IMR-90 (cell line): ENCODE measurements around the gene KLKB1. TPM values are rescaled to one million over a fixed set of nuclear protein-coding genes. Genes with fewer than 3 reads are reported as not detected.

Source experiments
- ATAC-seq: fragments of 200-7000 bp; cut with Tn5 transposase; 2 replicates; pipeline ENCODE4 v1.9.1; 2020; ENCODE audit warnings: low read depth, mild to moderate bottlenecking, moderate library complexity
- BruUV-seq: library from RNA; stranded (reverse); fragments of 400-500 nt; replicated peaks from 2 replicates; lab custom pipeline; 2021; lab: Mats Ljungman, UMichigan
- CTCF ChIA-PET: fragments of 300-600 bp; formaldehyde crosslinking; extraction: SDS; loops from one replicate; lab custom pipeline; 2021; ENCODE audit warnings: antibody characterized with exemption; lab: Yijun Ruan, JAX
- POLR2A ChIA-PET: fragments of 300-600 bp; sonication (Branson Sonifier 250); formaldehyde crosslinking; loops from one replicate; lab custom pipeline; 2022; ENCODE audit warnings: antibody characterized with exemption; ENCODE audit not compliant: unreplicated experiment; lab: Charles Lee
- DNase-seq: peaks from one replicate; pipeline ENCODE4 v3.0.0; 2013
- H2AFZ ChIP-seq: replicated peaks from 2 replicates; pipeline ENCODE3; 2013; ENCODE audit warnings: low read length, mild to moderate bottlenecking; ENCODE audit not compliant: poor library complexity
- H2AK5ac ChIP-seq: 2 replicates; pipeline ENCODE4 v1.6.1; 2013; ENCODE audit warnings: low read depth, low read length, inconsistent platforms
- H2AK9ac ChIP-seq: replicated peaks from 2 replicates; pipeline ENCODE3; 2013; ENCODE audit warnings: mild to moderate bottlenecking, low read depth, low read length, moderate library complexity; ENCODE audit not compliant: poor library complexity
- H2BK120ac ChIP-seq: 2 replicates; pipeline ENCODE4 v1.6.1; 2013; ENCODE audit warnings: low read depth, low read length, inconsistent platforms
- H2BK15ac ChIP-seq: 3 replicates; pipeline ENCODE4 v1.6.1; 2013; ENCODE audit warnings: low read depth, low read length, inconsistent platforms
- H2BK20ac ChIP-seq: 2 replicates; pipeline ENCODE4 v1.6.1; 2013; ENCODE audit warnings: low read depth, mild to moderate bottlenecking, inconsistent platforms, low read length, moderate library complexity
- H2BK5ac ChIP-seq: 2 replicates; pipeline ENCODE4 v1.6.1; 2013; ENCODE audit warnings: mild to moderate bottlenecking, low read depth, low read length, inconsistent platforms; ENCODE audit not compliant: poor library complexity, severe bottlenecking
- H3K14ac ChIP-seq: replicated peaks from 2 replicates; pipeline ENCODE4 v1.6.1; 2013; ENCODE audit warnings: low read depth, low read length, inconsistent platforms
- H3K18ac ChIP-seq: 2 replicates; pipeline ENCODE4 v1.6.1; 2013; ENCODE audit warnings: low read depth, low read length, control low read depth
- H3K23ac ChIP-seq: 2 replicates; pipeline ENCODE4 v1.6.1; 2013; ENCODE audit warnings: low read depth, low read length, inconsistent platforms
- H3K27ac ChIP-seq: 2 replicates; pipeline ENCODE4 v1.5.1; 2013; ENCODE audit warnings: mild to moderate bottlenecking, control low read depth, low read length; ENCODE audit not compliant: insufficient read depth
- H3K27me3 ChIP-seq: 2 replicates; pipeline ENCODE4 v1.6.1; 2013; ENCODE audit warnings: low read length; ENCODE audit not compliant: control insufficient read depth, insufficient read depth
- H3K36me3 ChIP-seq: 2 replicates; pipeline ENCODE4 v1.6.1; 2013; ENCODE audit warnings: low read length, mixed read lengths; ENCODE audit not compliant: control insufficient read depth, insufficient read depth
- H3K4ac ChIP-seq: 2 replicates; pipeline ENCODE4 v1.6.1; 2013; ENCODE audit warnings: low read depth, low read length, inconsistent platforms
- H3K4me1 ChIP-seq: 2 replicates; pipeline ENCODE4 v1.6.1; 2013; ENCODE audit warnings: low read length, mixed read lengths; ENCODE audit not compliant: control insufficient read depth, insufficient read depth
- H3K4me2 ChIP-seq: 2 replicates; pipeline ENCODE4 v1.6.1; 2013; ENCODE audit warnings: low read depth, mild to moderate bottlenecking, control low read depth, low read length, moderate library complexity
- H3K4me3 ChIP-seq: 2 replicates; pipeline ENCODE4 v1.5.1; 2013; ENCODE audit warnings: low read depth, mild to moderate bottlenecking, control low read depth, low read length, moderate library complexity; ENCODE audit not compliant: insufficient read depth
- H3K56ac ChIP-seq: 2 replicates; pipeline ENCODE4 v1.6.1; 2013; ENCODE audit warnings: low read length, inconsistent platforms; ENCODE audit not compliant: insufficient read depth; ENCODE audit errors: extremely low read depth
- H3K79me1 ChIP-seq, 2 experiments: 2 replicates each; pipeline ENCODE4 v1.6.1; 2013; ENCODE audit warnings: low read length in 2 of 2, inconsistent platforms in 1 of 2, low read depth in 1 of 2
- H3K9ac ChIP-seq: 2 replicates; pipeline ENCODE4 v1.6.1; 2013; ENCODE audit warnings: low read depth, low read length, control low read depth
- H3K9me1 ChIP-seq: 2 replicates; pipeline ENCODE4 v1.6.1; 2013; ENCODE audit warnings: low read length, inconsistent platforms; ENCODE audit not compliant: insufficient read depth
- H3K9me3 ChIP-seq: 2 replicates; pipeline ENCODE4 v1.6.1; 2013; ENCODE audit warnings: low read length; ENCODE audit not compliant: control insufficient read depth, insufficient read depth
- H4K20me1 ChIP-seq: 2 replicates; pipeline ENCODE4 v1.6.1; 2013; ENCODE audit warnings: low read length, inconsistent platforms; ENCODE audit not compliant: insufficient read depth
- H4K5ac ChIP-seq: 2 replicates; pipeline ENCODE4 v1.6.1; 2013; ENCODE audit warnings: mild to moderate bottlenecking, low read depth, low read length, control low read depth
- H4K8ac ChIP-seq, 2 experiments: 2 replicates each; pipeline ENCODE4 v1.6.1; 2013; ENCODE audit warnings: low read depth in 2 of 2, low read length in 2 of 2, control low read depth in 1 of 2, inconsistent platforms in 1 of 2
- H4K91ac ChIP-seq: 2 replicates; pipeline ENCODE4 v1.6.1; 2013; ENCODE audit warnings: low read depth, low read length, inconsistent platforms; ENCODE audit not compliant: insufficient read depth
- BHLHE40 ChIP-seq: fragments of 150-350 bp; IDR thresholded peaks from 2 replicates; pipeline ENCODE4 v1.6.1; 2016; ENCODE audit warnings: mild to moderate bottlenecking, low read depth, low read length
- CHD1 ChIP-seq: IDR thresholded peaks from 2 replicates; pipeline ENCODE4 v1.6.1; 2012; ENCODE audit warnings: low read depth, low read length, improper control_type of control experiment
- FOS ChIP-seq: fragments of 150-350 bp; IDR thresholded peaks from 2 replicates; pipeline ENCODE4 v1.6.1; 2016; ENCODE audit warnings: low read depth, low read length
- MAFK ChIP-seq: IDR thresholded peaks from 2 replicates; pipeline ENCODE4 v1.6.1; 2012; ENCODE audit warnings: low read depth, low read length, improper control_type of control experiment
- MXI1 ChIP-seq: IDR thresholded peaks from 2 replicates; pipeline ENCODE4 v1.6.1; 2012; ENCODE audit warnings: low read depth, mild to moderate bottlenecking, low read length, moderate library complexity, borderline replicate concordance
- POLR2A ChIP-seq: IDR thresholded peaks from 2 replicates; pipeline ENCODE4 v1.6.1; 2012; ENCODE audit warnings: mild to moderate bottlenecking, low read depth, low read length
- RAD21 ChIP-seq: IDR thresholded peaks from 2 replicates; pipeline ENCODE4 v1.6.1; 2012; ENCODE audit warnings: low read length, improper control_type of control experiment
- RCOR1 ChIP-seq: IDR thresholded peaks from 2 replicates; pipeline ENCODE4 v1.6.1; 2012; ENCODE audit warnings: mild to moderate bottlenecking, low read length, improper control_type of control experiment; ENCODE audit not compliant: insufficient replicate concordance
- RFX5 ChIP-seq: IDR thresholded peaks from 2 replicates; pipeline ENCODE4 v1.8.0; 2012; ENCODE audit warnings: low read depth, mild to moderate bottlenecking, low read length, moderate library complexity
- SMC3 ChIP-seq: fragments of 150-350 bp; IDR thresholded peaks from 2 replicates; pipeline ENCODE4 v1.6.1; 2016; ENCODE audit warnings: low read depth, mild to moderate bottlenecking, antibody characterized with exemption, low read length, moderate library complexity
- whole genome bisulfite sequencing, 2 experiments: methylation state at CpG; one replicate each; pipeline versions ENCODE4 v1.1.5 to v1.1.7; 2013; ENCODE audit warnings: missing lambda C conversion rate in 2 of 2; ENCODE audit not compliant: insufficient read length in 1 of 2; ENCODE audit errors: extremely low coverage in 2 of 2; 5-methylcytosine and 5-hydroxymethylcytosine counted together
- dilution Hi-C: fragments of 300-500 bp; cut with HindIII; formaldehyde crosslinking; loops from one replicate; pipeline ENCODE4 v1.14.3; 2018; ENCODE audit warnings: low sequenced_read_pairs; ENCODE audit not compliant: unreplicated experiment
- in situ Hi-C: fragments of 300-500 bp; cut with MboI; formaldehyde crosslinking; loops from 3 replicates; pipeline ENCODE4 v1.14.3; 2019; ENCODE audit warnings: low sequenced_read_pairs, inconsistent platforms, mixed read lengths
- intact Hi-C: fragments of 100-400 bp; cut with micrococcal nuclease; formaldehyde crosslinking; loops from 2 replicates; pipeline ENCODE4 v1.10.0; 2022
- polyA plus RNA-seq, 3 experiments: library from polyadenylated mRNA; depleted of rRNA; stranded (reverse); fragments of >200 nt; gene quantifications; 2 replicates each; pipeline ENCODE4 v1.2.3, GENCODE V29; 2012; ENCODE audit warnings: low replicate concordance in 1 of 3
- total RNA-seq: library from RNA; depleted of rRNA; stranded (reverse); fragments of >200 nt; gene quantifications from 2 replicates; pipeline ENCODE4 v1.2.3, GENCODE V29; 2012
- TF ChIP-seq, protein P1 (sequence below): fragments of 150-350 bp; IDR thresholded peaks from 2 replicates; pipeline ENCODE4 v1.6.1; 2017; ENCODE audit warnings: mild to moderate bottlenecking, antibody characterized with exemption, low read length, low read depth
- TF ChIP-seq, protein P2 (sequence below): fragments of 150-350 bp; IDR thresholded peaks from 2 replicates; pipeline ENCODE4 v1.6.1; 2016; ENCODE audit warnings: low read depth, mild to moderate bottlenecking, low read length, moderate library complexity, borderline replicate concordance

The KLKB1 gene
- total and polyA plus RNA-seq, 2 of the 4 experiments (the other 2 are of a cell fraction): 0.03 TPM; not detected in 1

DNA sequence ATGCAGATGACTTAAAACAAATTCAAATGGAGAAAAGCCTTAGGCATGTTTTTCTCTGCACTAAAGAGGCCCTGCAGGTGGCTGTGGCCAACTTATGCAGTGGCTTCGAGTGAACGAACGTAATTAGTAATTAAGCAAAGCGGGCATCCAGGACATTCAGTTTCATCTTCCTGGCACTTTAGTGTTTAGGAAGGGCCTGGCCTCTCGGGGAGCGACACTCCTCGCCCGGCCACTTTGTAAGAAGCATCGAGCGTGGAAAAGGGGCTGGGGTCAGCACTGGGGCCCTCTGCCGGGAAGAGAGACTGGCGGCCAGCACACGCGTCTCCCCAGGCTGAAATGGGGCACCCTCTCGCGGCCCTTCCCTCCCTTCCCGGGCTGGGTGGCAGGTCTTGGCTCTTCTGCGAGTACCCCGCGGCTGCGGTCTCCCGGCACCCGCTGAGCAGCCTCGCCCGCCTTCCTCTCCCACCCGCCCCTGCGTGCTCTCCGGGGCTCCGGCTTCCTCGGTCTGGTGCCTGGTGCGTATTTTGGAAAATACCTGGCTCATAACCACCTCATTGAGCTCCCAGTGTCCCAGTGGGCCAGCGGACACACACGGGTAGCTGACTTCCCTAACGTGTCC is 36.6 kb upstream of the KLKB1 start (continued):
- no peak for TF ChIP-seq RFX5
- no peak for TF ChIP-seq MXI1

DNA sequence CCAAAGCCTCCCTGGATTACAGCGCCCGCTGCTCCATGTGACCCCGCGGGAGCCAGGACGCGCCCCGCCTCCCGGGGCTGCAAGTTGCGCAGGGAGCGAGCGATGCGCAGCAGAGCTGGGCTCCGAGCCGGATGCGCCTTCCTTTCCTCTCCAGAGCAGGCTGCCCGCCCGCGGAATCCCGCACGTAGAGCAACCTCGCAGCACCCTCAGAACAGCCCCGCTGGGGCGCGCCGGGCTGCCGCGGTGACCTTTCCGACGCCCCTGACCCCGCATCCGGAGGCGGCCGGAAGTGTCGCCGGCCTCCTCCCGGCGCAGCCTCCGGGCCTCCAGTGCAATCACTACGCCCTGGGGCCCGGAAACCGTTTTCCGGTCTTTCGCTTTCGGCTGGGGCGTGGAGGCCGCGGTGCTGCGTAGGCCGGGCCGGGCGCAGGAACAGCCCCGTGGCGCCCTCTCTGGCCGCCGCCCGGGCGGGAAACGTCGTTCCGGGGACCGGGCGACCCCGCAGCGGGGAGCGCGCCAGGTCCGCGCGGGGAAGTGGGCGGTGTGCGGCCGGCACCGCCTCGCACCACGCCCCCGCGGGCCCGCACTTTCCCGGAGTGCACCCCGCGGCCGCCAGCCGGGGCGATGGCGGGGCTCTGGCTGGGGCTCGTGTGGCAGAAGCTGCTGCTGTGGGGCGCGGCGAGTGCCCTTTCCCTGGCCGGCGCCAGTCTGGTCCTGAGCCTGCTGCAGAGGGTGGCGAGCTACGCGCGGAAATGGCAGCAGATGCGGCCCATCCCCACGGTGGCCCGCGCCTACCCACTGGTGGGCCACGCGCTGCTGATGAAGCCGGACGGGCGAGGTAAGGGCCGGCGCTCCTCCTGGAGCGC is 35.9 kb upstream of the KLKB1 start, which contains the start of gene CYP4V2:
Gene CYP4V2 (plus strand): TSS at position 368 of the 866 bp plus-strand sequence. CDS start 257 bp downstream, at position 625.
- peak; percentile 72 for DNase-seq
- intact Hi-C loops: loop anchor here (1.0 to 10.0 kb wide), 3 partner anchors 12 to 283 kb away; partner anchors contain the start of gene TLR3
- POLR2A ChIA-PET: interaction anchor here (0.6 kb wide), 1 partner anchor 464 kb away, joined by 6 read pairs; no protein-coding TSS in a partner anchor
- no peak for TF ChIP-seq MXI1
- no peak for TF ChIP-seq RCOR1
- TF ChIP-seq FOS: no peak
- TF ChIP-seq, protein P1, sequence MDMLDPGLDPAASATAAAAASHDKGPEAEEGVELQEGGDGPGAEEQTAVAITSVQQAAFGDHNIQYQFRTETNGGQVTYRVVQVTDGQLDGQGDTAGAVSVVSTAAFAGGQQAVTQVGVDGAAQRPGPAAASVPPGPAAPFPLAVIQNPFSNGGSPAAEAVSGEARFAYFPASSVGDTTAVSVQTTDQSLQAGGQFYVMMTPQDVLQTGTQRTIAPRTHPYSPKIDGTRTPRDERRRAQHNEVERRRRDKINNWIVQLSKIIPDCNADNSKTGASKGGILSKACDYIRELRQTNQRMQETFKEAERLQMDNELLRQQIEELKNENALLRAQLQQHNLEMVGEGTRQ: peak; percentile 55; the same call in 1 of the 2 replicates
- TF ChIP-seq BHLHE40: no peak
- no peak for TF ChIP-seq RFX5
- TF ChIP-seq POLR2A: no peak
- 0 out of 2 replicates have a peak, but pooled peaks have one; percentile 5 for TF ChIP-seq RAD21
- TF ChIP-seq, protein P2, sequence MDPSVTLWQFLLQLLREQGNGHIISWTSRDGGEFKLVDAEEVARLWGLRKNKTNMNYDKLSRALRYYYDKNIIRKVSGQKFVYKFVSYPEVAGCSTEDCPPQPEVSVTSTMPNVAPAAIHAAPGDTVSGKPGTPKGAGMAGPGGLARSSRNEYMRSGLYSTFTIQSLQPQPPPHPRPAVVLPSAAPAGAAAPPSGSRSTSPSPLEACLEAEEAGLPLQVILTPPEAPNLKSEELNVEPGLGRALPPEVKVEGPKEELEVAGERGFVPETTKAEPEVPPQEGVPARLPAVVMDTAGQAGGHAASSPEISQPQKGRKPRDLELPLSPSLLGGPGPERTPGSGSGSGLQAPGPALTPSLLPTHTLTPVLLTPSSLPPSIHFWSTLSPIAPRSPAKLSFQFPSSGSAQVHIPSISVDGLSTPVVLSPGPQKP: no peak
- TF ChIP-seq MAFK: no peak
- no peak for TF ChIP-seq SMC3
- TF ChIP-seq CHD1: no peak

More for the DNA sequence above, 35.9 kb upstream of the KLKB1 start, which contains the start of gene CYP4V2:
- H2AFZ ChIP-seq: peak within 1 kb of the TSS; percentile 95
- peak within 1 kb of the TSS; percentile 30; the same call in 1 of the 2 replicates for H3K18ac ChIP-seq
- peak within 1 kb of the TSS; percentile 85 for H3K23ac ChIP-seq
- H3K4ac ChIP-seq: peak within 1 kb of the TSS; percentile 76
- no peaks in the 10 kb centered on the region; the same call in 1 of the 2 replicates for H3K4me1 ChIP-seq
- H4K8ac ChIP-seq: peak within 1 kb of the TSS; percentile 58 to 83
- H3K14ac ChIP-seq: peak within 1 kb of the TSS; percentile 4
- peak within 1 kb of the TSS; percentile 66 for H2AK9ac ChIP-seq
- no peak within 1 kb of the TSS; the same call in 1 of the 2 replicates for H4K91ac ChIP-seq
- peak within 1 kb of the TSS; percentile 75 for H3K4me3 ChIP-seq
- H3K9me1 ChIP-seq: peaks cover 6% of the 10 kb centered on the region; the same call in 1 of the 2 replicates
- peak; percentile 84 for ATAC-seq
- CTCF ChIA-PET: interaction anchor here (1.0 to 1.1 kb wide), 2 partner anchors 10 to 12 kb away, joined by 3 to 5 read pairs; no protein-coding TSS in a partner anchor
- H3K36me3 ChIP-seq: no peaks in the 10 kb centered on the region; the same call in 1 of the 2 replicates
- H3K79me1 ChIP-seq: peaks cover 0 to 5% of the 10 kb centered on the region in 2 experiments; a peak in 2 of 4 replicates
- no peak within 1 kb of the TSS for H2AK5ac ChIP-seq
- peak within 1 kb of the TSS; percentile 29; the same call in 1 of the 2 replicates for H3K56ac ChIP-seq
- peak within 1 kb of the TSS; percentile 62 for H4K5ac ChIP-seq
- H2BK20ac ChIP-seq: no peak within 1 kb of the TSS
- H3K27me3 ChIP-seq: no peaks in the 10 kb centered on the region; the same call in 1 of the 2 replicates
- no peaks in the 10 kb centered on the region for H4K20me1 ChIP-seq
- BruUV-seq: no TSS peak
- H3K27ac ChIP-seq: peak within 1 kb of the TSS; percentile 80
- peak within 1 kb of the TSS; percentile 66 for H2BK120ac ChIP-seq
- H2BK15ac ChIP-seq: no peak within 1 kb of the TSS; the same call in 2 of the 3 replicates
- dilution Hi-C loops (no loop called here), in situ Hi-C loops (no loop called here)
- no peaks in the 10 kb centered on the region for H3K9me3 ChIP-seq
- H3K9ac ChIP-seq: peak within 1 kb of the TSS; percentile 79
- WGBS, 2 experiments: 0% methylated on average over 74 of the region's 107 CpGs; no CpG with 5 or more reads in 1 of the 2 experiments
- peak within 1 kb of the TSS; percentile 81 for H3K4me2 ChIP-seq
- H2BK5ac ChIP-seq: peak within 1 kb of the TSS; percentile 64
